NCI-H2196 (cell line): ENCODE results near the gene NR5A2.

Source experiments
- DNase-seq: peaks from one replicate; lab custom pipeline; 2025; ENCODE audit not compliant: unreplicated experiment; lab: John Stamatoyannopoulos, UW

Gene NR5A2

DNA sequence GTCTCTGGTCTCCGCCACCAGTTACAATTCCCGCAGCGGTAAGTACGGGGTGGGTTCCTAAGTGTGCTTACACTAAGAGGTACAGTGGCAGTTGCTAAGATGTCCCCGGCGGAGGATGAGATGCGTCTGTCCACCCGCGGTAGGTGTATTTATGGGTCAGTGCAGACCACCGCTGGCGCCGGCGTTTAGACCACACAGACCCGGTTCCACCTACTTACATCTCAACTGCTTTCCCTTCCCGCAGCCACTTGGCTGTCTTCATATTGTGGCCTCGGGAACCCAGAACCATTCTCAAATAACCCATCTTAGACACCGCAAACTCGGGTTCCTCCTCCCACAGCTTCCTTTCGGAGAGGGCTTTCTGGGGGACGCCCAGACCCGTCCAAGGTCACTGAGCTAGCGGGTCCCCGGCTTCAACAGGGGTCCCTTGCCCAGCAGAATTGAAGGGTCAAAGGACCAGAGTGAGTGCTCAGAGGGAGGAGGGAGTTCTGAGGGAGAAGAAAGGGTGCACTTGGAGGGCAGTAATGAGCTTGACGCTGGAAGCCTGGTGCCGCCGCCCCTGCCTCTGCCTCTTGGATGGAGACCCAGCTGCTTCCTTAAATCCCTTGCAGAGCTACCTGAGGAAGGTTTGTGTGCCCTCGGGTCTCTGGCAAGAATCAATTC lies 8.6 kb downstream of the NR5A2 start:
- DNase-seq = no peak

GRCh38 chr1:200036619-200037270 lies 9.2 kb downstream of the NR5A2 start:
- no peak for DNase-seq

GRCh38 chr1:200037501-200037900 lies 10.0 kb downstream of the NR5A2 start:
- DNase-seq = no peak

DNA sequence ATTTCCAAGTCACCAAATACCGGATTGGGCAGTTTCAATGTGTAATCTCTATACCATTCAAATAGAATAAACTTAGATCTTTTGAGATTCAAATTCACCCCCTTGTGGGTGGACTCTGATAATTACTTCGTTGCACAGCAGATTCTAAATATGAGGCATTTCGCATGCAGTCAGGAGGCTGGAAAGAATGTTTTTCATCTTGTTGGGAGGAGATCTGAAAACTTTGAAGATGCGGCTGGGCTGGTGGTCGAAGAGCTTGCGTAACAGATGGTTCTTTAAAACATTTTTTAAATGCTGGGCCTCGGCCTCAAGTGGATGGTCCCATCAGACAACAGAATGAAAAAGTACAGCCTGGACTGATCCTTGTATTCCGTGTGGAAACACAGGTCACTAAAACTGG lies 10.4 kb downstream of the NR5A2 start:
- no peak for DNase-seq

GRCh38 chr1:200038325-200038980 lies 10.9 kb downstream of the NR5A2 start:
- DNase-seq = no peak

DNA sequence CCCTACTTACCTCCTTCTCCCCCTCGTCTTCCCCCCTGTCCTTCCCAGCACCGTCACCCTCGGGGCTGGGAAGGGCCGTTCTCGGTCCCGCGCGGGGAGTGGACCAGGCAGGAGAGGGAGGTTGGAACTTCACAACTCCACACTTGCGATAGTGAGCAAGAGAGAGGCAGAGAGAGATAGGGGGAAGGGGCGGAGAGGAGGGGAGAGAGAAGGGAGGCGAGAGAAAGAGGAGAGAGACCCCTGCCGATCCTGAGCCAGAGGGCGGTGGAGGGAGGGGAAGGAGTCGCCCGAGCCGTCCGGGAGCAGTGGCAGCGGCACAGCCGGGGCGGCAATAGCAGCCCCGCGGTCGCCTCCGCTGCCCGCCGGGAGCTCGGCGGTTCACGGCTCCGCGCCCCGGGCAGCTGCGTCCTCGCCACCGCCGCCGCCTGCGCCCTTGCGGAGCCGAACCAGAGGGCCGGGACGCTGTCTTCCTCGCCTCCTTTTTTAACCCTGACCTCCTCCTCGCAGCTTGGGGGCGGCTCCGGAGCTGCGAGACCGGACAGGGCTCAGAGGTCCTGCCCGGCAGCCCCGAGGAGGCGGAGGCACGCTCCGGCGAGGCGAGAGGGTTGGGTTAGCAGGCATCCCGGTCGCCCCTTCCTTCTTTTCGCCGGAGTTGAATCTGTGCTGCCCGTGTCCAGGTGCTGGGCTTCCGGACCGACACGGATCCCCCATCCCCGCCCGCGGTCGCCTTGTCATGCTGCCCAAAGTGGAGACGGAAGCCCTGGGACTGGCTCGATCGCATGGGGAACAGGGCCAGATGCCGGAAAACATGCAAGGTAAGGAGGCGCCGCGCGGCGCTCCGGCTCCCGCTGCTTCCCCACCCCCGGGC lies 11.7 kb downstream of the NR5A2 start:
- DNase-seq = no peak

DNA sequence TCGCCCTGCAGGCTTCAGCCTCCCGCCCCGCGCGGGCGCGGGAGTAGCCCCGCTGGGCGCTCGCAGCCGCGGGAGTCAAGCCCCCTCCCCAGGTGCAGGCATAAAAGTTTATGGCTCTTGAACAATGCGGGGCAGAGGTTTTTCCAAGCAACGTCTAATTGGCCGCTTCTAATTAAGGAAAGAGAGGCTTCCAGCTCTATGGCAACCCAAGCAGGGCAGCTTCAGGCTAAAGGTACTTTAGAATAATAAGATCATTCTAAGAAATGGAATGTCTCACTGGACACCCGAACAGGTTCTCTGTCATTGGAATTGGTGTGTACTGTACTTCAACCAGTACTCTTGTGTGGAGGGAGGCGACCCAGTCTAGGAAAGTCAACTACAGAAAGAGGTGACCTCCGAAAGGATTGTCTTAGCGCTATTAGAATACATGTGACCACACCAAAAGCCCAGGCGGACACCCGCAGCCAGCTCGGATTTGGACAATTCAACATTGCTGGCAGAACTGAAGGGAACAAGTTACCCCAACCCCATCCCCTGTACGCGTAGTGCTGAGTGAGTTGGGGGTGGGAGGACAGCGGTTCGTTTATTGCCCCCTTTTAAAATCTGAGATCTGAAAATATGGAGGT lies 12.5 kb downstream of the NR5A2 start:
- no peak for DNase-seq

DNA sequence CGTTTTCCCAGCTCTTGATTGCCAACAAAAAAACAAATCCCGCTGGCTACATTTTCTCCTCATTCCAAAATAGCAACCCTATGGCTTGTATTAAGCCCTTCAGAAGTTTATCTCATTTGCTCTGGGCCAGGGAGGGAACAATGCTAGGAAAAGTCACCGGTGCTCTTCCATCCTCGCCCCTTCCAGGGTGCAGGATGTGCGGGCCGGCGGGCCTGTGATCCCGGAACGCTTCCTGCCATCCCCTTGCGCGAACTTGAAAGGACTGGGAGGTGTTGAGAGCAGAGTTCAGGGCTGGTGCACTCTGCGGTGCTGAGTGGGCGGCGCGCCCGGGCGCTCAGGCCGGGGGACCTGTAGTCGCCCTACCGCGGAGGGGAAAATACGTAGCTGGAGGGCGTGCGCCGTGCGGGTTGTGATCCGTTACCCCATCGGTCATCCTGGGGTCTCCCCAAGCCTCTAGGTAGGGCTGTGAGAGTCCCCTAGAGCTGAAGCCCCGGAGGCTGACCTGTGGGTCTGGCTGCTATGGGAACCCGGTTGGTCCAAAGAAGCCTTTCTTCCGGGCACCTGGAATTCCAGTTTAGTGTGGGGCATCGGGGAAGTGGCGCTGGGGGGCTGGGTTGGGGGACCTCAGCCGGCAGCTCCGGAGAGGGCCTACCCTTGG lies 13.1 kb downstream of the NR5A2 start:
- no peak for DNase-seq

DNA sequence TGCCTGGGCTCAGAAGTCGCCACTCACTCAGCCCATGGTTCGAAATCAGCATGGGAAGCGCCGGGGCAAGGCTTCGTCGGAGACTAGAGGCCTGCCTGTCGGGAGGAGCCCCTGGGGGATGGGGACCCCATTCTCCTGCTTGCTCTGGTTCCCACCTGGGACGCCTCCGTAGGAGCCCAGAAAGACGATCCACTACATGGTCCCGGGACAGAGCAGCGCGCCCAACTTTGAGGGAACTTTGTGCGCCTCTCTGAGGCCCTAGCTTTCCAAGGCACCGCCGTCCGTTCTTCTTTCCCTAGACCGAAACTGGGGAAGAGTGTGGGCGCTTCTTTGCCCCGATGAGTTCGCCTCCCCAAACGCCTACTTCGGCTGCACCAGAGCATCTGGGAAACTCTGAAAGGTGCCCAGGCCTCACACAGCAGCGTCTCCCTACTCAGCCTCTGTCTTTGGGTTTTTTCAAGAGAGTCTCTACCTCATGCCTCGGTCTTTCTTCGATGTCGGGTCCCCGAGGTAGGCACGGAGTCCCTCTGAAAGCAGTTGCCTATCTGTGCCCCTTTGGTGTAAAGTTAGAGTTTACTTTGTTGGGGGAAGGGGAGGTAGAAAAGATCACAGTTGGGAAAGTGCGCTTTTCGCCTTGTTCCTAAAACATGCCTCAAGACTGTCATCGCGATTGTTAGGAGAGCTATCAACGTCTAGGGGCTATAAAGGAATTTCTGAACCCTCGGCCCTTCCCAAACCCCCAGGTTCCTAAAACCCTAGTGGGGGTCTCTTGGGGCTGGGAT lies 14.0 kb downstream of the NR5A2 start:
- no peak for DNase-seq

DNA sequence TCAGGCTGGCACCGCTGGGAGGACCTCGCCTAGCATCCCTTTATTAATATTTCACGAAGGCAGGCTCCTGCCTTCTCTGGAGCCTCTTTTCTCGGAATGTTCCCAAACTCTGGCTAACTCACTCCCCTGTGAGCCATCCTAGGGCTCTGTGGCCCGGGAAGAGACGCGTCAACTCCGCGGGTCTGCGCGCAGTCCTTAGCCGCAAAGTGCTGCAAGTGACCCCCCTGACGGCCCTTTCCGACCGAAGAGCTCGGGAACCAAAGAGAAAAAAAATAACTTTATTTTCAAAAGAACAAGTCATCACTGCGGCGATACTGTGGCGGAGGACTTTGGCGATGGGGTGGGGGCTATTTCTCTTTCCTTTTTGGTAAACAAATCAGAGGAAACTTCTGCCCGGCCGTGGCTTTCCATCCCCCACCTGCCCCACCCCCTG lies 14.6 kb downstream of the NR5A2 start:
- no peak for DNase-seq

DNA sequence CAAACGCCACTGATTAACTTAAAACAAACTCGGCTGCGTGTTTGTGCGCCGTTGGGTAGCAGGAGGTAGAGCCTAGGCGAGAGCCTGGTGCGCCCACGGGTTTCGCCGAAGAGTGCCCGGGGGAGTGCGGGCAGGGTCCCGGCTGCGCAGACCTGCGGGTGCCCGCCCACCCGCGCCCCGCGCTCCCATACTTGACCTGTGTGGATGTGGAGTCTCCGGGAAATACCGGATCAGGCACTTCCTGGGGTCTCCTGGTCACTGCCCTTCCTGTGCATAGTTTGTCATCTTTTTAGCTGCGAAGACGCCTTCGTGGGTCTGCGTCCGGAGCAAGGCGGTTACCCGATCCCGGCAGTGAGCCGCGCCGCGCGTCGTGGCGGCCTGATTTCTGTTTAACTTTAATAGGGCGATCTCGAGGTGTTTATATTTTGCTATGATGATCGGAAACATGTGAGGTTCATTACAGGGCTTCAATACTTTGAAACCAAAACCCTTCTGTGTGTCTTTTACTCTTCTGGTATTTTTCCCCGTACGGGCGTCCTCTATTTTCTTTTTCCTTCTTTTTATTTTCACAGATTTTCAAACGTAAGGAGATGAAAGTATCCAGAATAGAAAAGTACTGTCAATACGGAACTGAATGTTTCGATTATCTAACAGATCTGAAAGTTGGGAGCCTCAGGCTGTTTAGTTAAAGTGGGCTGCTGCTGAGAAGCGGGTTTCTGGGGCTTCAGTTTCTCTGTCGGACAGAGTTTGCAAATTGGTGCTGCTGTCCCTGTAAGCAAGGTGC lies 15.2 kb downstream of the NR5A2 start:
- no peak for DNase-seq

GRCh38 chr1:200043336-200043668 lies 15.8 kb downstream of the NR5A2 start:
- no peak for DNase-seq

- no peak for DNase-seq
Observed at GRCh38 chr1:200046115-200046514, 18.6 kb downstream of the NR5A2 start.

GRCh38 chr1:200048244-200048643 lies 20.7 kb downstream of the NR5A2 start:
- no peak for DNase-seq

- DNase-seq = no peak
Observed at GRCh38 chr1:200049810-200050209, 22.3 kb downstream of the NR5A2 start.

DNA sequence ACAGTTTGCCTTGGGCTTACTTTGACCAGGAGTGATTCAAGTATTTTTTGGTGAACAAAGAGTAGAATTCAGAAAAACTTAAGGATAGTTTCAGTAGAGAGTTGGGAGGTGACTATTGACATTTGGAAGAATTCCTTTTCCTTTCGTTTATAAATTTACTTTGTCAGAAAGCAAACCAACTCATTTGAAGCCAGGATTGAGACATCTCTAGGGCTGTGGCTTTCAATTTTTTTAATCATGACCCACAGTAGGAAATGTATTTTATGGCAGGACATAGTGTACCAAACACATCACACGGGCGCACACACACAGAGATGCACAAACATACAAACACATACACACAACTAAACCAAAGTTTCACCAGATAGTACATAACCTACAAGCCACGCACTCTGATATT lies 24.1 kb downstream of the NR5A2 start:
- DNase-seq = no peak

DNA sequence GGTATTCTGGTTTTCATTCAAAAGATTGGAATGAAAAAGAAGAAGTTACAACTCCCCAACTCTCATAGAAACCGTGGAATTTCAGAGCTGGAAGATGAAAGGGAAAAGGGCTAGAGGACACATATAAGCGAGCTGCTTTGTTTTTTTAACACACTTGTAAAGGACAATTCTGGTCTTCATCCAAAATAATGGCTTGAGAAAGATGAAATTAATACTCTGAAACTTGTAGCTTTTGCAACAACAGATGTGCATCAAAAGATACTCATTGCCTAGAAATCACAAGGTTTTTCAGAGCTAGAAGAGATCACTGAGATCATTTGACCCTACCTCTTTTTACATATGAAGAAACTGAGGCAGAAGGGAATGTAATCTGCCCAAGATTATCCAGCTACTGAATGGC lies 25.6 kb downstream of the NR5A2 start:
- DNase-seq = no peak

DNA sequence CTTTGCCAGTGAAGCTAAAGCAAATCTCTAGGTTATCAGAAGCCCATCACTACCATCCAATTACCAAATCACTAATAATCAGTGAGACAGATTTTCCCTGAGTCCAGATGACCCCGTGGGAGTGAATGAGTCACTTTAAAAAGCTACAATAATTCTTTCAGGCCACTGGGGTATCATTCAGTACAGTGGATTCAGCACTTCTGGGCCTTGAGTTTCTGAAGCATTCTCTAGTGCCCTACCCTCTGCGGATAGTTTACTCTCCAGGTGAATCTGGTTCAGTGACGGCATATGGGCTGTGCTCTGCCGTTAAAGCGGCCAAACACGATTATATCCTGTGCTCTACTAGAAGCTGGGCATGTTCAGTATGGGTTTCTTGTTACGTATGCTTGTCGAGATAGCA lies 26.1 kb downstream of the NR5A2 start:
- no peak for DNase-seq

GRCh38 chr1:200058341-200058740 lies 30.8 kb downstream of the NR5A2 start:
- no peak for DNase-seq
